A549 (cell line): Measurements from ENCODE around the gene HAPLN2. TPM values are rescaled to one million over a fixed set of nuclear protein-coding genes. Genes with fewer than 3 reads are reported as not detected.

Experiments
- ATAC-seq, 2 experiments: fragments of 200-7000 bp in 1 of 2; fragments of >200 bp in 1 of 2; cut with Nextera tagmentation in 1 of 2; cut with Tn5 transposase in 1 of 2; 3 replicates each; pipeline versions ENCODE4 v1.8.0 to v1.9.1; 2018 to 2020; ENCODE audit warnings: mild to moderate bottlenecking in 1 of 2, moderate library complexity in 1 of 2
- CTCF ChIA-PET: fragments of 300-600 bp; sonication (Branson Sonifier 250); formaldehyde crosslinking; extraction: SDS; loops from one replicate; lab custom pipeline; 2021; ENCODE audit warnings: antibody characterized with exemption, inconsistent platforms; lab: Yijun Ruan, JAX
- POLR2A ChIA-PET: fragments of 350-600 bp; formaldehyde crosslinking; extraction: SDS; loops from one replicate; lab custom pipeline; 2021; ENCODE audit warnings: antibody characterized with exemption, inconsistent platforms; lab: Yijun Ruan, JAX
- DNase-seq, 2 experiments: peaks; one replicate each; pipeline versions ENCODE4 v3.0.0 to v3.0.0-alpha.2; 2011 to 2016; ENCODE audit warnings: low read depth in 1 of 2, low spot score in 1 of 2
- FAIRE-seq: peaks from 2 replicates; lab custom pipeline; 2011; peaks lifted over from hg19 to GRCh38; lab: Jason Lieb, UNC
- H3K27ac ChIP-seq, 2 experiments: fragments of >200 bp; sonication (Bioruptor Twin); formaldehyde crosslinking; 3 replicates each; pipeline ENCODE4 v1.5.1; 2016 to 2017
- H3K4me1 ChIP-seq: fragments of >200 bp; sonication (Bioruptor Twin); formaldehyde crosslinking; 3 replicates; pipeline ENCODE4 v1.6.1; 2016
- H3K4me2 ChIP-seq: fragments of >200 bp; sonication (Bioruptor Twin); formaldehyde crosslinking; 3 replicates; pipeline ENCODE4 v1.6.1; 2016
- H3K4me3 ChIP-seq: fragments of >200 bp; sonication (Bioruptor Twin); formaldehyde crosslinking; 3 replicates; pipeline ENCODE4 v1.5.1; 2016
- H3K9me3 ChIP-seq: fragments of >200 bp; sonication (Bioruptor Twin); formaldehyde crosslinking; 3 replicates; pipeline ENCODE4 v1.6.1; 2016
- ATOH8 ChIP-seq: fragments of 250-450 bp; sonication (Bioruptor Pico); IDR thresholded peaks from 2 replicates; pipeline ENCODE4 v1.5.0; 2020; ENCODE audit warnings: low read depth, mild to moderate bottlenecking, moderate library complexity
- BHLHE40 ChIP-seq: IDR thresholded peaks from 2 replicates; pipeline ENCODE4 v1.6.1; 2012; ENCODE audit warnings: low read depth, low read length, inconsistent platforms
- CBX2 ChIP-seq: fragments of 200-600 bp; sonication (generic); IDR thresholded peaks from 2 replicates; pipeline ENCODE4 v1.6.1; 2016; ENCODE audit warnings: low read depth, mild to moderate bottlenecking, borderline replicate concordance
- CHD2 ChIP-seq: fragments of 150-350 bp; IDR thresholded peaks from 2 replicates; pipeline ENCODE4 v1.6.1; 2014; ENCODE audit warnings: low read length; ENCODE audit not compliant: partially characterized antibody
- CHD4 ChIP-seq: fragments of 200-600 bp; sonication (generic); IDR thresholded peaks from 2 replicates; pipeline ENCODE4 v1.6.1; 2016; ENCODE audit warnings: antibody characterized with exemption, mild to moderate bottlenecking, borderline replicate concordance
- ELK1 ChIP-seq: fragments of 150-350 bp; IDR thresholded peaks from 2 replicates; pipeline ENCODE4 v1.6.1; 2014; ENCODE audit warnings: low read depth, mild to moderate bottlenecking, low read length
- EP300 ChIP-seq, 2 experiments: fragments of >200 bp; sonication (Bioruptor Twin); formaldehyde crosslinking; IDR thresholded peaks; 2 replicates in 1 of 2; 3 replicates in 1 of 2; pipeline ENCODE4 v1.6.1; 2016 to 2017
- GATA3 ChIP-seq: IDR thresholded peaks from 2 replicates; pipeline ENCODE4 v1.6.1; 2012; ENCODE audit warnings: borderline replicate concordance
- HDAC2 ChIP-seq: fragments of 200-600 bp; sonication (generic); IDR thresholded peaks from 2 replicates; pipeline ENCODE4 v1.6.1; 2016
- HOXA7 ChIP-seq: fragments of 250-450 bp; sonication (Bioruptor Pico); IDR thresholded peaks from 2 replicates; pipeline ENCODE4 v1.5.0; 2020; ENCODE audit warnings: mild to moderate bottlenecking, moderate library complexity
- HOXB13 ChIP-seq: fragments of 250-450 bp; sonication (Bioruptor Pico); IDR thresholded peaks from 2 replicates; pipeline ENCODE4 v1.5.0; 2020; ENCODE audit warnings: low read depth, mild to moderate bottlenecking, moderate library complexity
- JUN ChIP-seq, 2 experiments: fragments of >200 bp; sonication (Bioruptor Twin); formaldehyde crosslinking; IDR thresholded peaks; 2 replicates in 1 of 2; 3 replicates in 1 of 2; pipeline ENCODE4 v1.6.1; 2016 to 2017
- KDM1A ChIP-seq: fragments of 200-600 bp; sonication (generic); IDR thresholded peaks from 2 replicates; pipeline ENCODE4 v1.6.1; 2016; ENCODE audit warnings: low read depth, mild to moderate bottlenecking
- KDM5A ChIP-seq: fragments of 200-600 bp; sonication (generic); IDR thresholded peaks from 2 replicates; pipeline ENCODE4 v1.6.1; 2016; ENCODE audit warnings: antibody characterized with exemption, mild to moderate bottlenecking
- PHF8 ChIP-seq: fragments of 200-600 bp; sonication (generic); IDR thresholded peaks from 2 replicates; pipeline ENCODE4 v1.6.1; 2016; ENCODE audit warnings: low read depth, mild to moderate bottlenecking, antibody characterized with exemption, moderate library complexity, borderline replicate concordance
- RAD21 ChIP-seq, 2 experiments: fragments of >200 bp in 1 of 2; sonication (Bioruptor Twin) in 1 of 2; formaldehyde crosslinking in 1 of 2; IDR thresholded peaks in 1 of 2; conservative IDR thresholded peaks in 1 of 2; 2 replicates in 1 of 2; 3 replicates in 1 of 2; pipeline ENCODE4 v1.6.1; 2012 to 2018; ENCODE audit warnings: inconsistent platforms in 1 of 2
- RARB ChIP-seq: fragments of 250-450 bp; sonication (Bioruptor Pico); IDR thresholded peaks from 2 replicates; pipeline ENCODE4 v1.8.0; 2021; ENCODE audit warnings: mild to moderate bottlenecking, moderate library complexity
- SMC3 ChIP-seq: fragments of >200 bp; sonication (Bioruptor Twin); formaldehyde crosslinking; IDR thresholded peaks from 3 replicates; pipeline ENCODE4 v1.6.1; 2018; ENCODE audit warnings: inconsistent platforms
- TFCP2L1 ChIP-seq: fragments of 250-450 bp; sonication (Bioruptor Pico); IDR thresholded peaks from 2 replicates; pipeline ENCODE4 v1.5.0; 2021; ENCODE audit warnings: mild to moderate bottlenecking
- ZFP36 ChIP-seq: fragments of 450-650 bp; IDR thresholded peaks from 2 replicates; pipeline ENCODE4 v1.6.1; 2014; ENCODE audit warnings: borderline replicate concordance; ENCODE audit not compliant: partially characterized antibody
- ZNF302 ChIP-seq: fragments of 250-450 bp; sonication (Bioruptor Pico); IDR thresholded peaks from 2 replicates; pipeline ENCODE4 v1.9.0; 2021; ENCODE audit warnings: inconsistent platforms, mild to moderate bottlenecking, moderate library complexity
- WGBS: methylation state at CpG from one replicate; pipeline ENCODE4 v1.1.6; 2017; ENCODE audit errors: missing lambda C conversion rate; 5-methylcytosine and 5-hydroxymethylcytosine counted together
- polyA plus RNA-seq, 4 experiments: library from polyadenylated mRNA; depleted of rRNA in 3 of 4; stranded (reverse); fragments of >200 nt; fragmentation: RNase III in 1 of 4; extraction: RNeasy Plus Mini Kit Qiagen cat#74134 plus additional on column Dnase treatment in 1 of 4; gene quantifications; 2 replicates in 3 of 4; 3 replicates in 1 of 4; pipeline ENCODE4 v1.2.3, GENCODE V29; 2011 to 2017
- TF ChIP-seq, protein P1 (sequence below): IDR thresholded peaks from 2 replicates; pipeline ENCODE4 v1.6.1; 2012
- TF ChIP-seq, protein P2 (sequence below): IDR thresholded peaks from 2 replicates; pipeline ENCODE4 v1.6.1; 2012; ENCODE audit warnings: low read depth, borderline replicate concordance

HAPLN2 gene
- polyA plus RNA-seq, 2 of the 4 experiments (the other 2 are of a cell fraction) = 0.10 to 0.23 TPM

- peak within 1 kb of the TSS; percentile 56 to 84 for H3K27ac ChIP-seq
- H3K4me3 ChIP-seq = peak within 1 kb of the TSS; percentile 65
- FAIRE-seq (no peak), ATAC-seq (peak; percentile 97 to 98), DNase-seq (peak; percentile 79 to 97)
- H3K4me1 ChIP-seq = peaks cover 11% of the 10 kb centered on the region; the same call in 1 of the 3 replicates
- TF ChIP-seq KDM5A = peak; percentile 88
- TF ChIP-seq HDAC2 = peak; percentile 96
- no peak for TF ChIP-seq SMC3
- no peak for TF ChIP-seq CBX2
- TF ChIP-seq, protein P1, sequence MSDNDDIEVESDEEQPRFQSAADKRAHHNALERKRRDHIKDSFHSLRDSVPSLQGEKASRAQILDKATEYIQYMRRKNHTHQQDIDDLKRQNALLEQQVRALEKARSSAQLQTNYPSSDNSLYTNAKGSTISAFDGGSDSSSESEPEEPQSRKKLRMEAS = 0 out of 2 replicates have a peak, but pooled peaks have one; percentile 43
- no peak for TF ChIP-seq EP300 (IDR thresholded peaks at IDR 0.05)
- no peak; the same call in 1 of the 2 replicates for TF ChIP-seq GATA3
- no peak for TF ChIP-seq HOXA7 (CRISPR knock-in tag)
- H3K4me2 ChIP-seq = peak within 1 kb of the TSS; percentile 85
- H3K9me3 ChIP-seq = no peaks in the 10 kb centered on the region
- CTCF ChIA-PET = interaction anchor here (1.0 to 2.3 kb wide), 11 partner anchors 10 to 187 kb away, joined by 3 to 6 read pairs (median 4); no protein-coding TSS in a partner anchor
- POLR2A ChIA-PET = interaction anchor here (1.3 kb wide), 2 partner anchors 22 to 71 kb away, joined by 5 to 6 read pairs; partner anchors contain the start of gene MEF2D
- 2% methylated on average over 37 of the region's 38 CpGs for WGBS
Observed at GRCh38 chr1:156571919-156572662, 47.1 kb upstream of the HAPLN2 start, which contains the start of gene IQGAP3. Gene IQGAP3 (minus strand): TSS chr1:156572565. CDS start chr1:156572529, 36 bp downstream.

DNA sequence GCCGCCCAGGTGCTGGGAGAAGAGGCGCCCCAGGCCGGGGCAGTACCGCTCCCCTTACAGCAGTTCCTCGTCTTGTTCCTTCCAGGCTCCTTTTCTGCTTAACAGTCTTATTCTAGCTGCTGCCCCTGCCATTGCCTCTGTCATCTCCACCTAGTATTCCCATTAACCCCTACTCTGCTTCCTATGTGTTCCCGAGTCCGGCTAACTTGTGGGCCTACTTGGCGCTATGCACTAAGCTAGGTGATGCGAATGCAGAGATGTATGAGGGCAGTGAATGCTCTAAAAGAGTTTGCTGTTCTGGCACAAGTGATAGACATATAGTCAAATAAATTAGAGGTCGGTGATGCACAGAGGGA lies 46.6 kb upstream of the HAPLN2 start:
- Histone ChIP-seq H3K4me3 (peak overlapping the region; percentile 65), H3K4me2 (peak overlapping the region; percentile 85), H3K9me3 (no peaks in the 10 kb centered on the region)
- CTCF ChIA-PET = interaction anchor here (1.0 to 2.3 kb wide), 5 partner anchors 13 to 127 kb away, joined by 3 to 6 read pairs (median 3); no protein-coding TSS in a partner anchor
- no peak for DNase-seq
- TF ChIP-seq PHF8 (no peak), ATOH8 (no peak), RAD21 (conservative IDR thresholded peaks at IDR 0.05 in 1 of 2, IDR thresholded peaks at IDR 0.05 in 1 of 2) (no peak), ZNF302 (no peak), ELK1 (no peak), KDM1A (no peak)
- TF ChIP-seq, protein P1 = no peak
- TF ChIP-seq, all 56 proteins: peak for 0
- POLR2A ChIA-PET = no interaction called here
- WGBS = 31% methylated on average over 10 of the region's 10 CpGs
- no peak for FAIRE-seq
- H3K27ac ChIP-seq = peak overlapping the region in 1 of 2 experiments; percentile 84; a peak in 3 of 6 replicates
- peaks cover 11% of the 10 kb centered on the region; the same call in 1 of the 3 replicates for H3K4me1 ChIP-seq
- no peak; a peak in 1 of 6 replicates for ATAC-seq

- H3K27ac ChIP-seq = no peak overlapping the region
- 38% methylated on average over 2 of the region's 2 CpGs for WGBS
- H3K4me3 ChIP-seq = no peak overlapping the region
- H3K4me2 ChIP-seq = no peak overlapping the region
- H3K4me1 ChIP-seq = peaks cover 11% of the 10 kb centered on the region; the same call in 1 of the 3 replicates
- CTCF ChIA-PET = interaction anchor here (1.0 to 1.7 kb wide), 5 partner anchors 13 to 54 kb away, joined by 3 to 4 read pairs (median 3); partner anchors contain the start of gene HAPLN2
- FAIRE-seq = no peak
- POLR2A ChIA-PET = interaction anchor here (1.0 kb wide), 1 partner anchor 17 kb away, joined by 3 read pairs; the partner anchor contains the start of gene NAXE
- no peak for ATAC-seq
- TF ChIP-seq BHLHE40 (no peak), KDM1A (no peak), TFCP2L1 (CRISPR knock-in tag) (no peak), HDAC2 (no peak), SMC3 (no peak), JUN (IDR thresholded peaks at IDR 0.05) (no peak), HOXB13 (no peak), CHD2 (no peak), HOXA7 (CRISPR knock-in tag) (no peak), KDM5A (no peak), ATOH8 (no peak), RARB (CRISPR knock-in tag) (no peak), CHD4 (no peak), ZFP36 (no peak)
- TF ChIP-seq, protein P2, sequence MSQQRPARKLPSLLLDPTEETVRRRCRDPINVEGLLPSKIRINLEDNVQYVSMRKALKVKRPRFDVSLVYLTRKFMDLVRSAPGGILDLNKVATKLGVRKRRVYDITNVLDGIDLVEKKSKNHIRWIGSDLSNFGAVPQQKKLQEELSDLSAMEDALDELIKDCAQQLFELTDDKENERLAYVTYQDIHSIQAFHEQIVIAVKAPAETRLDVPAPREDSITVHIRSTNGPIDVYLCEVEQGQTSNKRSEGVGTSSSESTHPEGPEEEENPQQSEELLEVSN = no peak
- H3K9me3 ChIP-seq = no peaks in the 10 kb centered on the region
- DNase-seq = no peak
Observed at GRCh38 chr1:156574039-156574633, 45.1 kb upstream of the HAPLN2 start.
